GM12878 (cell line): ENCODE results near the gene KIF26A. TPM values are rescaled to one million over a fixed set of nuclear protein-coding genes. Genes with fewer than 3 reads are reported as not detected.

Experiments
- ATAC-seq: fragments of 200-7000 bp; cut with Tn5 transposase; 3 replicates; pipeline ENCODE4 v1.9.1; 2020; ENCODE audit warnings: mild to moderate bottlenecking, moderate library complexity
- BruUV-seq: library from RNA; stranded (reverse); fragments of 400-500 nt; replicated peaks from 2 replicates; lab custom pipeline; 2021; lab: Mats Ljungman, UMichigan
- CTCF ChIA-PET: fragments of 300-600 bp; sonication (Branson Sonifier 250); formaldehyde crosslinking; extraction: SDS; loops from one replicate; lab custom pipeline; 2021; ENCODE audit warnings: inconsistent platforms; lab: Yijun Ruan, JAX
- POLR2A ChIA-PET: fragments of 350-600 bp; formaldehyde crosslinking; extraction: SDS; loops from one replicate; lab custom pipeline; 2021; ENCODE audit warnings: inconsistent platforms; lab: Charles Lee
- RAD21 ChIA-PET: fragments of 300-600 bp; sonication (Branson Sonifier 250); formaldehyde crosslinking; loops from one replicate; lab custom pipeline; 2023; ENCODE audit warnings: antibody characterized with exemption; ENCODE audit not compliant: unreplicated experiment; lab: Charles Lee
- SMC1A ChIA-PET: fragments of 300-600 bp; sonication (Branson Sonifier 250); formaldehyde crosslinking; loops from one replicate; lab custom pipeline; 2023; ENCODE audit not compliant: unreplicated experiment, uncharacterized antibody; lab: Charles Lee
- DNase-seq: peaks from one replicate; pipeline ENCODE4 v3.0.0-alpha.2; 2011; ENCODE audit warnings: low read depth, low spot score
- FAIRE-seq: peaks from 3 replicates; lab custom pipeline; 2011; peaks lifted over from hg19 to GRCh38; lab: Jason Lieb, UNC
- H2AFZ ChIP-seq: 2 replicates; pipeline ENCODE4 v1.6.0; 2011; ENCODE audit warnings: low read depth, low read length, control low read depth; ENCODE audit not compliant: control insufficient read depth
- H3K27ac ChIP-seq: 2 replicates; pipeline ENCODE4 v1.5.1; 2011; ENCODE audit warnings: control low read depth; ENCODE audit not compliant: control insufficient read depth, insufficient read depth
- H3K27me3 ChIP-seq, 2 experiments: replicated peaks in 1 of 2; 2 replicates each; pipeline versions ENCODE4 v1.6.0 to v1.6.1; 2011; ENCODE audit warnings: low read length in 1 of 2; ENCODE audit not compliant: control insufficient read depth in 2 of 2, insufficient read depth in 2 of 2
- H3K36me3 ChIP-seq, 2 experiments: 2 replicates each; pipeline ENCODE4 v1.5.1; 2011; ENCODE audit warnings: low read length in 1 of 2; ENCODE audit not compliant: control insufficient read depth in 2 of 2, insufficient read depth in 2 of 2
- H3K4me1 ChIP-seq: 2 replicates; pipeline ENCODE4 v1.6.1; 2011; ENCODE audit warnings: mild to moderate bottlenecking, low read length, moderate library complexity, mixed read lengths; ENCODE audit not compliant: control insufficient read depth, insufficient read depth
- H3K4me2 ChIP-seq: 2 replicates; pipeline ENCODE4 v1.6.0; 2011; ENCODE audit warnings: control low read depth; ENCODE audit not compliant: control insufficient read depth, insufficient read depth
- H3K4me3 ChIP-seq: fragments of 200-600 bp; sonication (generic); 2 replicates; pipeline ENCODE4 v1.5.1; 2016
- H3K79me2 ChIP-seq: 2 replicates; pipeline ENCODE4 v1.6.0; 2011; ENCODE audit warnings: low read length; ENCODE audit not compliant: control insufficient read depth, insufficient read depth
- H3K9ac ChIP-seq: 2 replicates; pipeline ENCODE4 v1.8.0; 2011; ENCODE audit warnings: low read length, control low read depth, mixed read lengths; ENCODE audit not compliant: control insufficient read depth, insufficient read depth
- H3K9me3 ChIP-seq: replicated peaks from 3 replicates; pipeline ENCODE4 v1.5.1; 2011; ENCODE audit warnings: mild to moderate bottlenecking, low read length; ENCODE audit not compliant: control insufficient read depth, insufficient read depth
- H4K20me1 ChIP-seq: 2 replicates; pipeline ENCODE4 v1.6.0; 2011; ENCODE audit not compliant: control insufficient read depth, insufficient read depth
- ATF3 ChIP-seq: IDR thresholded peaks from 2 replicates; pipeline ENCODE4 v1.6.1; 2011; ENCODE audit warnings: low read depth, mild to moderate bottlenecking, low read length, moderate library complexity, borderline replicate concordance; ENCODE audit errors: extremely low read depth
- HDGF ChIP-seq: fragments of 450-650 bp; IDR thresholded peaks from 2 replicates; pipeline ENCODE4 v1.6.1; 2016; ENCODE audit warnings: antibody characterized with exemption
- NFYA ChIP-seq: IDR thresholded peaks from 2 replicates; pipeline ENCODE4 v1.6.1; 2011; ENCODE audit warnings: low read depth, mild to moderate bottlenecking, low read length, improper control_type of control experiment, borderline replicate concordance
- NR2F1 ChIP-seq: fragments of 450-650 bp; conservative IDR thresholded peaks from 2 replicates; pipeline ENCODE4 v1.6.1; 2017; ENCODE audit warnings: mild to moderate bottlenecking
- ZNF622 ChIP-seq: fragments of 450-650 bp; IDR thresholded peaks from 2 replicates; pipeline ENCODE4 v1.6.1; 2017; ENCODE audit warnings: mild to moderate bottlenecking, inconsistent platforms
- WGBS: methylation state at CpG from one replicate; pipeline ENCODE4 v1.1.6; 2016; ENCODE audit warnings: low lambda C conversion rate; ENCODE audit not compliant: insufficient replicate concordance, insufficient coverage; ENCODE audit errors: missing lambda C conversion rate; 5-methylcytosine and 5-hydroxymethylcytosine counted together
- in situ Hi-C: fragments of 300-500 bp; cut with MboI; formaldehyde crosslinking; loops from 9 replicates; pipeline ENCODE4 v1.14.3; 2018; ENCODE audit warnings: mixed read lengths
- intact Hi-C: fragments of 100-400 bp; cut with micrococcal nuclease; formaldehyde crosslinking; loops from one replicate; pipeline ENCODE4 v1.14.2; 2022; ENCODE audit not compliant: unreplicated experiment
- polyA plus RNA-seq, 11 experiments: library from polyadenylated mRNA; depleted of rRNA in 4 of 11; unstranded in 6 of 11; stranded (reverse) in 5 of 11; fragments of >200 nt; fragmentation: Nextera tagmentation in 4 of 11; fragmentation: Illumina TruSeq in 1 of 11; extraction: Ambion mirVana in 4 of 11; extraction: Trizol in 1 of 11; gene quantifications; 1 replicate in 1 of 11; 2 replicates in 10 of 11; pipeline versions ENCODE4 v1.2.1 to v1.2.3, GENCODE V29; 2011 to 2016; ENCODE audit warnings: inconsistent platforms in 2 of 11, missing spikeins in 2 of 11, low read depth in 1 of 11
- total RNA-seq, 4 experiments: library from RNA; depleted of rRNA in 3 of 4; stranded (reverse); fragments of >200 nt in 3 of 4; fragmentation: Illumina TruSeq in 1 of 4; extraction: Trizol in 1 of 4; gene quantifications; 2 replicates each; pipeline versions ENCODE4 v1.2.1 to v1.2.3, GENCODE V29; 2013 to 2021

The KIF26A gene
- total and polyA plus RNA-seq, 10 of the 15 experiments (the other 5 are each of a cell fraction or from before 2014, with no cell fraction given): 0.05 TPM; not detected in 9

- H4K20me1 ChIP-seq: no peaks in the 10 kb centered on the region; the same call in 1 of the 2 replicates
- H3K79me2 ChIP-seq: no peaks in the 10 kb centered on the region
- no peak overlapping the region for H2AFZ ChIP-seq
- RAD21 ChIA-PET: no interaction called here
- H3K4me3 ChIP-seq: no peak overlapping the region
- DNase-seq (no peak), ATAC-seq (no peak), FAIRE-seq (no peak)
- intact Hi-C loops: no loop called here
- no peak overlapping the region for H3K27ac ChIP-seq
- no peaks in the 10 kb centered on the region for H3K4me1 ChIP-seq
- SMC1A ChIA-PET: no interaction called here
- in situ Hi-C loops: no loop called here
- no peaks in the 10 kb centered on the region for H3K36me3 ChIP-seq
- H3K4me2 ChIP-seq: no peak overlapping the region
- CTCF ChIA-PET: no interaction called here
- no peak overlapping the region for H3K9ac ChIP-seq
- no TSS peak for BruUV-seq
- 41% methylated on average over 12 of the region's 14 CpGs for WGBS
- H3K9me3 ChIP-seq: no peaks in the 10 kb centered on the region
- no peak for TF ChIP-seq HDGF
- no peak for TF ChIP-seq NFYA
- no peak for TF ChIP-seq ATF3
- TF ChIP-seq NR2F1: no peak
- POLR2A ChIA-PET: no interaction called here
- no peaks in the 10 kb centered on the region; a peak in 1 of 4 replicates for H3K27me3 ChIP-seq
Measured at GRCh38 chr14:104216457-104216856, 78.1 kb downstream of the KIF26A start.

- H3K9me3 ChIP-seq: no peaks in the 10 kb centered on the region
- ChIA-PET POLR2A (no interaction called here), SMC1A (no interaction called here), CTCF (no interaction called here), RAD21 (no interaction called here)
- no peak for ATAC-seq
- in situ Hi-C loops: no loop called here
- H4K20me1 ChIP-seq: no peaks in the 10 kb centered on the region; the same call in 1 of the 2 replicates
- H3K36me3 ChIP-seq: no peaks in the 10 kb centered on the region
- H3K9ac ChIP-seq: no peak overlapping the region
- intact Hi-C loops: no loop called here
- no peak overlapping the region for H3K4me2 ChIP-seq
- H3K4me3 ChIP-seq: no peak overlapping the region
- H3K27ac ChIP-seq: no peak overlapping the region
- no peak for FAIRE-seq
- H3K4me1 ChIP-seq: no peaks in the 10 kb centered on the region
- H3K27me3 ChIP-seq: no peaks in the 10 kb centered on the region; a peak in 1 of 4 replicates
- no TSS peak for BruUV-seq
- no peak overlapping the region for H2AFZ ChIP-seq
- H3K79me2 ChIP-seq: no peaks in the 10 kb centered on the region
- no peak for DNase-seq
- 37% methylated on average over 16 of the region's 21 CpGs for WGBS
- TF ChIP-seq ZNF622: no peak
Measured at GRCh38 chr14:104217486-104218360, 79.3 kb downstream of the KIF26A start.
